Measurements from ENCODE around the gene KANSL2.
"Not testable (repeated sequence)": the region's sequence is repeated elsewhere in the genome, so short reads cannot be mapped to it uniquely, and the experiment has no call there.

Gene KANSL2, protein sequence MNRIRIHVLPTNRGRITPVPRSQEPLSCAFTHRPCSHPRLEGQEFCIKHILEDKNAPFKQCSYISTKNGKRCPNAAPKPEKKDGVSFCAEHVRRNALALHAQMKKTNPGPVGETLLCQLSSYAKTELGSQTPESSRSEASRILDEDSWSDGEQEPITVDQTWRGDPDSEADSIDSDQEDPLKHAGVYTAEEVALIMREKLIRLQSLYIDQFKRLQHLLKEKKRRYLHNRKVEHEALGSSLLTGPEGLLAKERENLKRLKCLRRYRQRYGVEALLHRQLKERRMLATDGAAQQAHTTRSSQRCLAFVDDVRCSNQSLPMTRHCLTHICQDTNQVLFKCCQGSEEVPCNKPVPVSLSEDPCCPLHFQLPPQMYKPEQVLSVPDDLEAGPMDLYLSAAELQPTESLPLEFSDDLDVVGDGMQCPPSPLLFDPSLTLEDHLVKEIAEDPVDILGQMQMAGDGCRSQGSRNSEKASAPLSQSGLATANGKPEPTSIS

DNA sequence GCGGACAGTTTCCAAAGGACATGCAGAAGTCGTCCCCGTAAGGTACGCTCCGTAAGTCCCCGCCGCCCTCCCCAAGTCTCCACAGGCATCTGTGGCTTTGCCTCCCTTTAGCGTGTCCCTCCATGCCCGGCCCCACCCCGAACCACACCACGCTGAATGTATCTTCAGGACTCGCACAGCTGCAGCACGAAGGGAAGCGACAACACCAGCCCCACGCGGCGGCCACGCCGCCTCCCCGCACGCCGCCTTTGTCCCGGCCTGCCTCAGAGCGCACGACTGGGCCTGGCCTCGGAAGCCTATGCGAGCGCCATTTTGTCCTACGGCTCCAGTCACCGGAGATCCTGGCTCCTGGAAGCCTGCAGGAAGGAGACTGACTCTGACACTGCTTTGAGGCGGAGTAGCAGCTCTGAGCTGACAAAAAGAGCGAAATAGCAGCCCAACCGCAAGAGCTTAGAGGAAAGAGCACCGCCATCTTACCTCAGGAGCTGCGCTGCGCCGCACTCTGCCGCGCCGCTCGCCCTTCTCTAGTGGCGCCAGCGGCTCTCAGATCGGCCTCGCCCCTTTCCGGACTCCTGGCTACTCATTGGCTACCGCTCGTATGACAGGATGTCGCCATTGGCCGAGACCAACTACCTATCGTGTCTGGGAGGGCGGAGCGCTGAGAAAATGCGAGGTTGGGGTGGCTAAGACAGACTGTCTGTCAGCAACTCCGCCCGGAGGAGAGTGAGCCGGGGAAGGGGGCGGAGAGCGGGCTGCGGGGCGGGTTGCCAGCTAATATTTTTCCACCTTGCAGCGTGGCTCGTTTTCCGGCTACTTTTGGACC lies at the start of gene KANSL2:
KANSL2 (minus strand) TSS at position 529 of the 823 bp plus-strand sequence. CDS start 606 bp downstream, outside the sequence.
- DNase-seq = peak; percentile 91 to 99

DNA sequence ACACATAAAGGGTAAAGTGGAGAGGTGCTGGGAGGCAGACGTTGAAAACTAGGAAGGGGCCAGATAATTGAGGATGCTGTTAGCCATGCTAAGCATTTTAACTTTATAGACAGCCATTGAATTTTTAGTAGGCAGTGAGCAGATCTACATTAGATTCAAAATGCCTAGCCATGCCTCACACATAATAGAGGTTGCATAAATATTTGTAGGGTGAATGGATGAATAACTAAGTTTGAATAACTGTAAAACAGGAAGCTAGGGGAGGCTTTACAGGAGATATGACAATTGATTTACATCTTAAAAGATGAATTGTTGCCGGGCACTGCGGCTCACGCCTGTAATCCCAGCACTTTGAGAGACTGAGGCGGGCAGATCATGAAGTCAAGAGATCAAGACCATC lies 46.8 kb upstream of the KANSL2 start:
- DNase-seq = no peak

DNA sequence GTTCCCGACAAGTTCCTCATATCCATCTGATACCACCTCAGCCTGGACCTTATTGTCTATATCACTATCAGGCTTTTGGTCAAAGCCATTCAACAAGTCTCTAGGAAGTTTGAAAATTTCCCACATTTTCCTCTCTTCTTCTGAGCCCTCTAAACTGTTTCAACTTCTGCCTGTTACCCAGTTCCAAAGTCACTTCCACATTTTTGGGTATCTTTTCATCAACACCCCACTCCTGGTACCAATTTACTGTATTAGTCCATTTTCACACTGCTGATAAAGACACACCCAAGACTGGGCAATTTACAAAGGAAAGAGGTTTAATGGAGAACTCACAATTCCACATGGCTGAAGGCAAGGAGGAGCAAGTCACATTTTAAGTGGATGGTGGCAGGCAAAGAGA lies 38.7 kb upstream of the KANSL2 start:
- DNase-seq = not testable (repeated sequence)

DNA sequence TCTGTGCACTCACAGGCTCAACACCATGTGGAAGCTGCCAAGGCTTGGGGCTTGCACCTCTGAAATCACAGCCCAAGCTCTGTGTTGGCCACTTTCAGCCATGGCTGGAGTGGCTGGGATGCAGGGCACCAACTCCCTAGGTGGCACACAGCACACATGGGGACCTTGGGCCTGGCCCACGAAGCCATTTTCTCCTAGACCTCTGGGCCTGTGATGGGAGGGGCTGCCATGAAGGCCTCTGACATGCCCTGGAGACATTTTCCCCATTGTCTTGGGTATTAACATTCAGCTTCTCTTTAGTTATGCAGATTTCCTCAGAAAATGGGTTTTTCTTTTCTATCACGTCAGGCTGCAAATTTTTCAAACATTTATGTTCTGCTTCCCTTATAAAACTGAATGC lies 38.1 kb upstream of the KANSL2 start:
- DNase-seq = not testable (repeated sequence)

DNA sequence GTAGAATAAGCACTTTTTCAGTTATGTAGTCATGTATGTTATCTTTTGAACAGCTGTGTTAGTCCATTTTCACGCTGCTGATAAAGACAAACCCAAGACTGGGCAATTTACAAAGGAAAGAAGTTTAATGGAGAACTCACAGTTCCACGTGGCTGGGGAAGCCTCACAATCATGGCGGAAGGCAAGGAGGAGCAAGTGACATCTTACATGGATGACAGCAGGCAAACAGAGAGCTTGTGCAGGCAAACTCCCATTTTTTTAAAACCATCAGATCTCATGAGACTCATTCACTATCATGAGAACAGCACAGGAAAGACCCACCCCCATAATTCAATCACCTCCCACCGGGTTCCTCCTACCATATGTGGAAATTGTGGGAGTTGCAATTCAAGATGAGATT lies 37.0 kb upstream of the KANSL2 start:
- not testable (repeated sequence) for DNase-seq

DNA sequence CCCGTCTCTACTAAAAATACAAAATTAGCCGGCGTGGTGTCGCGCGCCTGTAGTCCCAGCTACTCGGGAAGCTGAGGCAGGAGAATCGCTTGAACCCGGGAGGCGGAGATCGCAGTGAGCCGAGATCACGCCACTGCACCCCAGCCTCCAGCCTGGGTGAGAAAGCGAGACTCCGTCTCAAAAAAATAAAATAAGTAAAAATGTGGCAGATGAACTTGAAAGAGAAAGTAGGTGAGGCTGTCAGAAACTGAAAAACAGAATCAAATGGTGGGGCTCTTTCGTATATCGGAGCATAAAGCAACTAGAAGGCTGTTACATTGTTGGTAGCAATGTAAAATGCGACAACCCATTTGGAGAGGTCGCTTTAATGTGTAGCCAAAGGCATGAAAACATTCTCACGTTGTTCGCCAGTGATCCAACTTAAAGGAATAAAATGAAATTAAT lies 35.2 kb upstream of the KANSL2 start:
- DNase-seq = no peak

DNA sequence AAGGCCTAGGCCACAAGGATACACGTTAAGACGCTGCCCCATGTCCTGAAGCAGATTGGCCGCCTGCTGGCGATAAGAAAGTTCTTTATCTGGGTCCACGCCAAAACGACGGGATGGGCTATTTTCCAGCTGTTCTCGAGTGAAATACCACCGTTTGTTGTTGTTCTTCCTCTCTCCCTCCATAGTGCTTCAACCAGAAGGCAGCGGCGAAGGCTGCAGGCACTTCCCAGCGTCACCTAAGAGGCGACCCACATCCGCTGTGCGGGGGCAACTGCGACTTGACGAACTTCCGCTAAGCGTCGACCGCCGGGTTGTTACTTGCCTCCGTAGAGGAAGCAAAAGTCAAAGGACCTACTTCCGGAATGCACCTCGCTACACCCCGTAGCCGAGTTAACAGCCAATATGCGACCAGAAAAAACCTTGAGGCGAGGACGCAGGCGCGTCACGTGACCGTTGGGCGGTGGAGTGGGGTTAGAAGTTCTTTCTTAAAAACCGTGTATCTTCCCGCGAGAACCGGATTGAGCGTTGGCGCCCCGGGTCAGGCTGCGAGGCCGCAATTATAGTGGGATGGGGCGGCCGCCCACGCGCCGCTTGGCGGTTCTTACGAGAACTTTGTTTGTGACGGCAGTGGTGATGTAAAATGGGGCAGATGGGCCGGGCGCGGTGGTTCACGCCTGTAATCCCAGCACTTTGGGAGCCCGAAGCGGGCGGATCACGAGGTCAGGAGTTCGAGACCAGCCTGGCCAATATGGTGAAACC lies 34.6 kb upstream of the KANSL2 start, which contains the start of gene CCNT1:
CCNT1 (minus strand) TSS at position 215 of the 759 bp plus-strand sequence; CDS start at position 183, 32 bp downstream.
- DNase-seq = peak; percentile 84 to 94

DNA sequence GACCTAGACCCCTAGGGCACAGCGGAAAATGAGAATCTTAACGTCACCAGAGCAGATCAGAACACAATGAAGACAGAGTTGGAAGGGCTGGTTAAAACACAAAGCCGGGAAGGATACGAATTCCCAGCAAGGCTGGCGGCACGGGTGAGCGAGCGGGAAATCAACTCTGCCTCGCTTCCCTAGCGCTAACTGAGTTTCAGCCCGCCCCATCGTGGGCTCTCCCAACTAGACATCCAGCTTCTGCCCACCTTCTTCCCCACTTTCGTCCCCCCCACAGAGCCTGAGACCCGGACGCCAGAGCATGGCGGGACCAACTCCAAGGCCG lies 34.1 kb upstream of the KANSL2 start:
- no peak for DNase-seq

DNA sequence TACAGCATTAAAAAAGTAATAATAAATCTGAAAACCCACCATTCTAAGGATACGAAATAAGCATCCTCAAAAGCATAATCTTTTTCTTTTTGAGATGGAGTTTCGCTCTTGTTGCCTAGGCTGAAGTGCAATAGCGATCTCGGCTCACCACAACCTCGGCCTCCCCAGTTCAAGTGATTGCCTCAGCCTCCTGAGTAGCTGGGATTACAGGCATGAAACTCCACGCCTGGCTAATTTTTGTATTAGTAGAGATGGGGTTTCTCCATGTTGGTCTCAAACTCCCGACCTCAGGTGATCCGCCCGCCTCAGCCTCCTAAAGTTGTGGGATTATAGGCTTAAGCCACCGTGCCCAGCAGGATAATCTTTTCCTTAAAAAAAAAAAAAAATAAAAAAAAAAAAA lies 30.2 kb upstream of the KANSL2 start:
- no peak for DNase-seq

DNA sequence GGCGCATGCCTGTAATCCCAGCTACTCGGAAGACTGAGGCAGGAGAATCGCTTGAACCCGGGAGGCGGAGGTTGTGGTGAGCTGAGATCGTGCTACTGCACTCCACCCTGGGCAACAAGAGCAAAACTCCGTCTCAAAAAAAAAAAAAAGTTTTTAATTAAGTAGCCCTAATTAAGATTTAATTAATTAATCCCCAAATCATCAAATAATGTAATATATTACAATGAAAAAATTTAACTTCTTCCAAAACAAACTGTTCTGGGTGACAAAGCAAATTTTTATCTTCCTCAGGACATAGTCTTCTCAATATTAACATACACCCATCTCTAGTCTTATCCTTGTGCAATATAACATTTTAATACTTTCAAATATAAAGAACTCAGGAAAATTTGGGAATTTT lies 16.8 kb upstream of the KANSL2 start:
- not testable (repeated sequence) for DNase-seq

DNA sequence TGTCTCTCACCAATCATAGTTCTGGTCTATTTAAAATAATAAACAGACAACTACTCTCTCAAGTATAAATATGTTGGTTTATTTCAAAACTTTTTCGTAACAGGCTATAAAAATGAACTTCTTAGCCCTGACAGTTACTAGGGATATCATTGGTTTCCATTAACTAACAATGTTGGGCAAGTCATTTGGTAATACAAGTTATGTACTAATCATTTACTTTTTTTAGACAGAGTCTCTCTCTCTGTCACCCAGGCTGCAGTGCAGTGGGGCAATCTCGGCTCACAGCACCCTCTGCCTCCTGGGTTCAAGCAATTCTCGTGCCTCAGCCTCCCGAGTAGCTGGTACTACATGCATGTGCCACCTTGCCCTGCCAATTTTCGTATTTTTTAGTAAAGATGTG lies 14.6 kb upstream of the KANSL2 start:
- DNase-seq = no peak

DNA sequence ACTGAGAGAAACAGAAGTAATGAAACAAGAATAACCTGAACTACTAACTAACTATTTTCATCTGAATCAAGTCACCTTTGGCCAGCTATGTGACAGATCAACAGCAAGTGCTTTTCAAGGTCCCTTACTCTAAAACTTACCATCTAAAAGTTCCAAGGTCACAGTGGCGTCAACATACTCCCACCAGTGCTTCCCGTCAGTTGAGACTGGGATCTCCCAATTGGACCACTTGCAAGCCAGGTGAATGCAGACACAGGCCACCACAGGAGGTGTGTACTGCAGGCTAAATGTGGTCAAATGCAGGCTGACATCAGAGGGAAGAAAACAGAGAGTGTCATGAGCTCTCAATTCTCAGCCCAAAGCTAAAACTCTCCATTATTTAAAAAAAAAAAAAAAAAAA lies 13.8 kb upstream of the KANSL2 start:
- DNase-seq = no peak

DNA sequence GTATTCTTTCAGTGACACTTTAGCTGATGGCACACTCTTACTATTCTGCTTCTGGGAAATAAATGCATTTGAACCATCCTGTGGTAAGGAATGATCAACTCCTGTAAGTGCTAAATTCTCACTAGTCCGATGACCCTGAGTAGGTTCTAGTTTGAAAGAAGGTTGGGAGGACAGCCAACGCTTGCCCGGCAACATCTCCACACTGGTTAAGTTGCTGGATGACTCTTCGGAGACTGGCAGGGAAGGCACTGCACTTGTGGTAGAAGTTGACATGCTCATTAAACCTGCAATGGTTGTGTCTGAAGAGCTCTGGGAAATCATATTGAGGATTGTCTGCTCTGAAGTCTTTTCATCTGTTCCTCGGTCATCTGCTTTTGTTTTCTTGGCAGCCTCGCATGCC lies 12.0 kb upstream of the KANSL2 start:
- no peak for DNase-seq

DNA sequence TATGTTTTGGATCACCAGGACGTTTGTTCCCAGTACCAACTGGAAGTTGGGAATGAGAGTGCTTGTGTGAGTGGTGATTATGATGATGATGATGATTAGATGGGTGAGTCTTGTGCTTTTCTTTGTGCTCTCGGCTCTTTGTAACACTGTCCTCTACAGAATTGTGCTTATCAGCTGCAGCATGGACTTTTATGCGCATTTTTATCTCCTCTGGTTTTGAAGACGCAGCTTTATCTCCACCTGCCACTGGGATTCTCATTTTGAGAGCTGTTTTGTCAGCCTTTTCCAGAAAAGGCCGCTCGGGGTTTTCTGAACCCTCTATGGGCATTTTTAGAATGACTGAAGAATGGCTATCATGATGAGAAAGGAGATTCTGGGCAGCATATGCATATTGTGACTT lies 11.5 kb upstream of the KANSL2 start:
- DNase-seq = no peak

DNA sequence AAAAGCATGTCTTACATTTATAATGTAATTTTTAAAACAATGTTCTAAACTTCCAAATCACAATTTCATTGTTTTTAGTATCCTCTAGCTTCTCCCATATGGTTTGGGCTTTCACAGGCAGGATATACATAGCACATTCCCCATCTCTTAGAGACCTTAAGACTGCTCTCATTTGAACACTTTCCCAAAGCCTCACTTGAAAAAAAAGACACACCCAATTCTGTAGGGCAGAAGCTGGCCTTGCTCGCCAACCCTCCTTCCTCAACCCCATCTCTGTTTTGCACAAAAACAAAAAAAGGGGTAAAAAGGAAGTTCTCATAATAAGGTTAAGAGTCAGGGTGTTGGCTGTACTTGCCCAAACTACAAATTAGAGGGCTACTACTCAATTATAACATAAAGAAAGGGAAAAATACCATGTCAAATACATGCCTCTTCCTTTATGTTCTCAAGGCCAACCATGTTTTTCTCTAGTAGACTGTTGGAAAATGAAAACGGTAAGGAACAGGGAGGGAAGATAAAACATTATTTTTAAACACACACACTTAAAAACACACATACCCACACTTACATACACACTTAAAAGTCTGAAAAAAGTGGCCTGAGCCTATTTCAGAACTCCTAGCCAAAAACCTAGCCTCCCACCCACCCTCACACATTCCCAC lies 9.9 kb upstream of the KANSL2 start:
- no peak for DNase-seq

DNA sequence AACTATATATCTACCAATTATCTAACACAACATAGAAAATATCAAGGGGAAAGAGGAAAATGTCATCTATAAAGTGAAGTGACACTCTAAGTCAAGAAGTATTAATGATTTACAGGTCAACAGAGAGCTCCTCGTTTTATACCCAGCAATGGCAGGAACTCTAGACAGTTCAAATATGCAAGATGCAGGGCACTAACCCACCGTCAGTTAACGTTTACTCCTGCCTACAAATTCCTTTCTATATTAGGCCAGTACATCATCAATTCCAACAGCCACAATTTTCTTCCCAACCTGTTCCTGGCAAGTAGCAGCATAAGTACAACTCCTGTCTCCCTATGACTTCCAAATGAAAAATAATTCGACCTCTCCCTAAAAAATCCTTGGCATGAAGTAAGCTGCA lies 9.0 kb upstream of the KANSL2 start:
- DNase-seq = no peak

DNA sequence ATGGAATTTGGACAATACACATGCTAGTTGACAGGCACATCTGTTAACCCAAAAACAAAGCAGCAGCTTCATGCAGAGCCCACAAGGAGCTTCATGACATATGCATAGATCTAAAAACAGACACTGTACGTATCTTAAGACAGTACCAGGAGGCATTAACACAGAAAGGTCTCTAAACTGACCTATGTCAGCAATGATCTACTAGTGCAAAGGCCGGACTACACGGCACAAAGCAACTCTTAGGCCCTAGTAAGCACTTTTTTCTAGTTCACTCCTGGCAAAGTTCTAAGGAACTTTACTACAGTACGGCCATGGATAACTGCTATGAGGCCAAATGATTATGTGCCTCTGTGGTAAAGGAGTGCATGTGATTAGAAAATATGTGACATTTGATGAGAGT lies 8.4 kb upstream of the KANSL2 start:
- DNase-seq = no peak

DNA sequence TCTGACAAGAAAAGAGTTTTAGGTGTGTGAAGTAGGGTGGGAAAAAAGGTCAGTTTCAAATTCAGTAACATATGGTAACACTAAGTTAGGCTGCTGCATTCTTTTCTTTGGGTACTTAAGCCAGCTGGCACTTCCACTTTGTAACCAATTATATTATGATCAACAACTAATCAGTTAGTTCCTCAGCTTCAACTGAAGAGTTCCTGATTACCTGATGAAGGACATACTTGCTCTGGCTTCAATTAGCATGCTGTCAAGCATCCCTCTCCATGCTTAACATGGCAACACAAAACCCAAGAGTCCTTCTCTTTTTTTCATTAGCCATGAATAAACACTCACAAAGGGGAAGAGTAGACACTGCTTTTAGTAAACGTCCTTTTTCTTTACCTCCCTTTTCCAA lies 6.8 kb upstream of the KANSL2 start:
- no peak for DNase-seq

DNA sequence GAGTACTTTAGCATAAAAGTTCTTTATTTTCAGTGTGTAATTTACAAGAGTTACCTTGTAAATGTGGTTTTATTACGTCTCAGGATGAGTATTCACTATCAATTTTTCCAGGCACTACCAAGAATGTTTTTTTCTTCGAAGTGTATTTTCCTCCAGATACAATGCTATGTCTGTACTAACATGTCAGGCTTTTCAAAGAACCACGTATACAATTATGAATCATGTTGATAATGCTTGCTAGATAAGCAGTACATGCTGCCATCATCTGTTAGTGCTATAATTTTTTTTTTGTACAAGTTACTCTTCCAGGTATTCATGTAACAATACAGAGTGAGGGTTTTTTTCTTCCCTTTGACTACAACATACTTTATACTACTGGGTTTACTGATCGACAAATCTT lies 5.6 kb upstream of the KANSL2 start:
- DNase-seq = no peak

DNA sequence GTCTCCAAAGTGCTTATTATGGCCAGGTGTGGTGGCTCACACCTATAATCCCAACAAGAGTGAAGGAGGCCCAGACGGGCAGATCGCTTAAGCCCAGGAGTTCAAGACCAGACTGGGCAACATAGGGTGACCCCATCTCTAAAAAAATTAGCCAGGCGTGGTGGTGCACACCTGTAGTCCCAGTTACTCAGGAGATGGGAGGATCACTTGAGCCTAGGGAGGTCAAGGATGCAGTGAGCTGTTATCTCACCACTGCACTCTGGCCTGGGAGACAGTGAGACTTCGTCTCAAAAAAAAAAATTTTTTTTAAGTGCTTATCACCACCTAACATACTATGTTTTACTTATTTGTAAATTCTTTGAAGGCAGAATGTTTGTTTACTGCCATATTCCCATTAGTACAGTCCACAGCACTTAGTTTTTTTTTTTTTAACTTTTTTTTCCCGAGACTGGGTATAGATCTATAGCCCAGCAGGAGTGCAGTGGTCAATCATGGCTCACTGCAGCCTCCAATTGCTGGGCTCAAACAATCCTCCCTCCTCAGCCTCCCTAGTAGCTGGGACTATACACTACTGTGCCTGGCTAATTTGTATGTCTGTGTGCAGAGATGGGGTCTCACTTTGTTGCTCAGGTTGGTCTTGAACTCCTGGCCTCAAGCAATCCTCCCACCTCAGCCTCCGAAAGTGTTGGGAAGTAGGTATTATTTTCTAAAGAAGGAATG lies 4.7 kb upstream of the KANSL2 start:
- DNase-seq = no peak

DNA sequence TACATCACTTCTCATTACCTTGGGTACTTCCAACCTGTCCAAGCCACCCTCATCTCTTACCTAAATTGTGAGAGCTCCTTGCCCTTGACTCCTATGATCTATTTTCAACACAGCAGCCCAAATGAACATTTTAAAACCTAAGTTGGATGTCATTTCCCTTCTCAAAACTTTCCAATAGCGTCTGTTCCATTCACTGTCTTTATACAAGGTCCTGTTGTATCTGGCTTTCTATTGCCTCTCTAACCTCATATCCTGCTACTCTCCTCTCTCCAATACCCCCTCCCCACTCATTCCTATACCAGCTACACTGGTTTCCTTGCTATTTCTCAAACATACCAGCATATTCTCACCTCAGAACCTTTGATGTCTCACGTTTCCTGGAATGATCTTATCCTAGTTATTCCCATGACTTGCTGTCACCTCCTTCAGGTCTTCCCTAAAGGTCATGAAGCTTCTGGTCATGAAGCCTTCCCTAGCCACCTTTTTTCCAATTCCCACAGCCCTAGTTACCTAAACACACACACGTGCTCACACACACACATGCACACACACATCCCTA lies 4.1 kb upstream of the KANSL2 start:
- DNase-seq = no peak

DNA sequence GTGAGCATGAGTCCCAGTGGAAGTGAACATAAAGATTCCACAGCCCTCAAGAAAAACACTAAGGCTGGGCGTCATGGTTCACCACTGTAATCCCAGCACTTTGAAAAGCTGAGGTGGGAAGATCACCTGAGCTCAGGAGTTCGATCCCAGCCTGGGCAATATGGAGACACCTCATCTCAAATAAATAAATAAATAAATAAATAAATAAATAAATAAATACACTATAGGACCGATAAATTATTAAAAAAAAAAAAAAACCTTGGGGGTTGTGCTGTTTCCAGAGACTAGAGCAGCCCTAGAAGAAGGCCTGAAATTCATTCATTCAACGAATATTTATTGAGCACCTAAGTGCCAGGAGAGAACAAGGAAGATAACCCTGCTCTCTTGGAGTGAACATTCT lies 1.5 kb upstream of the KANSL2 start:
- DNase-seq = no peak
